HepG2 (cell line): ENCODE data around the gene HSPA5. TPM values are rescaled to one million over a fixed set of nuclear protein-coding genes. Genes with fewer than 3 reads are reported as not detected.

Experiments
- ELF3 ChIP-seq: IDR thresholded peaks from 2 replicates; pipeline ENCODE4 v1.6.1; 2016; ENCODE audit warnings: missing genetic modification reagents, missing compliant biosample characterization
- GZF1 ChIP-seq: sonication (generic); formaldehyde crosslinking; IDR thresholded peaks from 2 replicates; pipeline ENCODE4 v1.5.1; 2020; ENCODE audit warnings: mild to moderate bottlenecking, missing genetic modification reagents
- HDAC1 ChIP-seq: sonication (generic); formaldehyde crosslinking; IDR thresholded peaks from 2 replicates; pipeline ENCODE4 v1.5.1; 2020; ENCODE audit warnings: mild to moderate bottlenecking, missing genetic modification reagents
- HIVEP1 ChIP-seq: sonication (generic); formaldehyde crosslinking; IDR thresholded peaks from 2 replicates; pipeline ENCODE4 v1.4.0; 2020; ENCODE audit warnings: mild to moderate bottlenecking, missing genetic modification reagents
- HOXA9 ChIP-seq: sonication (generic); formaldehyde crosslinking; IDR thresholded peaks from 2 replicates; pipeline ENCODE4 v1.8.1; 2022; ENCODE audit warnings: missing genetic modification reagents, mild to moderate bottlenecking, moderate library complexity, borderline replicate concordance
- IRF1 ChIP-seq: sonication (generic); formaldehyde crosslinking; IDR thresholded peaks from 2 replicates; pipeline ENCODE4 v1.4.0; 2020; ENCODE audit warnings: low read depth, mild to moderate bottlenecking, missing genetic modification reagents
- KMT2A ChIP-seq: sonication (generic); formaldehyde crosslinking; IDR thresholded peaks from 2 replicates; pipeline ENCODE4 v1.4.0; 2020; ENCODE audit warnings: missing genetic modification reagents
- SAP130 ChIP-seq: IDR thresholded peaks from 2 replicates; pipeline ENCODE4 v1.6.1; 2016; ENCODE audit warnings: low read depth
- STAG1 ChIP-seq: sonication (generic); formaldehyde crosslinking; IDR thresholded peaks from 2 replicates; pipeline ENCODE4 v1.4.0; 2020; ENCODE audit warnings: missing genetic modification reagents
- THAP11 ChIP-seq: IDR thresholded peaks from 2 replicates; pipeline ENCODE4 v1.6.1; 2016; ENCODE audit warnings: missing biosample characterization, missing genetic modification reagents
- ZBTB37 ChIP-seq: sonication (generic); formaldehyde crosslinking; IDR thresholded peaks from 2 replicates; pipeline ENCODE4 v1.4.0; 2020; ENCODE audit warnings: mild to moderate bottlenecking, missing genetic modification reagents
- ZKSCAN5 ChIP-seq: sonication (generic); formaldehyde crosslinking; IDR thresholded peaks from 2 replicates; pipeline ENCODE4 v1.5.1; 2020; ENCODE audit warnings: mild to moderate bottlenecking, missing genetic modification reagents
- ZNF121 ChIP-seq: sonication (generic); formaldehyde crosslinking; IDR thresholded peaks from 2 replicates; pipeline ENCODE4 v1.5.0; 2020; ENCODE audit warnings: mild to moderate bottlenecking, missing genetic modification reagents
- ZNF143 ChIP-seq: sonication (generic); formaldehyde crosslinking; IDR thresholded peaks from 2 replicates; pipeline ENCODE4 v1.4.0; 2020; ENCODE audit warnings: missing genetic modification reagents
- ZNF318 ChIP-seq: sonication (generic); formaldehyde crosslinking; IDR thresholded peaks from 2 replicates; pipeline ENCODE4 v1.4.0; 2020; ENCODE audit warnings: mild to moderate bottlenecking, missing genetic modification reagents
- ZNF335 ChIP-seq: sonication (generic); formaldehyde crosslinking; IDR thresholded peaks from 2 replicates; pipeline ENCODE4 v1.4.0; 2020; ENCODE audit warnings: missing genetic modification reagents
- ZNF441 ChIP-seq: sonication (generic); formaldehyde crosslinking; IDR thresholded peaks from 2 replicates; pipeline ENCODE4 v1.7.0; 2021; ENCODE audit warnings: missing genetic modification reagents, borderline replicate concordance
- ZNF510 ChIP-seq: sonication (generic); formaldehyde crosslinking; IDR thresholded peaks from 2 replicates; pipeline ENCODE4 v1.4.0; 2020; ENCODE audit warnings: low read depth, mild to moderate bottlenecking, missing genetic modification reagents
- ZNF788 ChIP-seq: sonication (generic); formaldehyde crosslinking; IDR thresholded peaks from 2 replicates; pipeline ENCODE4 v1.5.0; 2020; ENCODE audit warnings: mild to moderate bottlenecking, missing genetic modification reagents, borderline replicate concordance
- polyA plus RNA-seq, 8 experiments: library from polyadenylated mRNA; depleted of rRNA in 3 of 8; stranded (reverse) in 7 of 8; unstranded in 1 of 8; fragments of >200 nt; fragmentation: Illumina TruSeq in 4 of 8; extraction: Trizol in 4 of 8; gene quantifications; 2 replicates each; pipeline versions ENCODE4 v1.2.1 to v1.2.3, GENCODE V29; 2011 to 2016; ENCODE audit warnings: low read depth in 4 of 8, missing spikeins in 1 of 8, mixed read lengths in 1 of 8; ENCODE audit not compliant: insufficient read depth in 1 of 8
- total RNA-seq, 5 experiments: library from RNA; depleted of rRNA; stranded (reverse); fragments of >200 nt; fragmentation: Illumina TruSeq; extraction: Trizol; gene quantifications; 2 replicates each; pipeline ENCODE4 v1.2.3, GENCODE V29; 2016; ENCODE audit warnings: low read depth in 1 of 5

HSPA5 gene
- total and polyA plus RNA-seq, 2 of the 13 experiments (the other 11 are each of a cell fraction or from before 2014, with no cell fraction given) = 201 to 206 TPM

- TF ChIP-seq ZNF318 (CRISPR knock-in tag) (0 out of 2 replicates have a peak, but pooled peaks have one; percentile 56), SAP130 (CRISPR knock-in tag) (peak; percentile 76), HDAC1 (peak; percentile 84), ELF3 (CRISPR knock-in tag) (peak; percentile 97), ZBTB37 (no peak), ZNF441 (CRISPR knock-in tag) (0 out of 2 replicates have a peak, but pooled peaks have one; percentile 77), KMT2A (CRISPR knock-in tag) (peak; percentile 60; the same call in 1 of the 2 replicates), STAG1 (peak; percentile 5; the same call in 1 of the 2 replicates), IRF1 (peak; percentile 69; the same call in 1 of the 2 replicates), ZNF335 (CRISPR knock-in tag) (no peak; the same call in 1 of the 2 replicates), HIVEP1 (CRISPR knock-in tag) (peak; percentile 56; the same call in 1 of the 2 replicates), ZNF510 (CRISPR knock-in tag) (peak; percentile 90; the same call in 1 of the 2 replicates), THAP11 (peak; percentile 99), ZKSCAN5 (0 out of 2 replicates have a peak, but pooled peaks have one; percentile 66), ZNF788 (CRISPR knock-in tag) (peak; percentile 82; the same call in 1 of the 2 replicates), ZNF121 (CRISPR knock-in tag) (peak; percentile 39; the same call in 1 of the 2 replicates), HOXA9 (CRISPR knock-in tag) (0 out of 2 replicates have a peak, but pooled peaks have one; percentile 41), GZF1 (0 out of 2 replicates have a peak, but pooled peaks have one; percentile 29), ZNF143 (CRISPR knock-in tag) (peak; percentile 95)
Observed at GRCh38 chr9:125261501-125262293, 20.6 kb upstream of the HSPA5 start, which contains the start of gene GAPVD1 (continued).
